Left lung (tissue), 10 donors: ENCODE data around the gene GPALPP1. TPM values are rescaled to one million over a fixed set of nuclear protein-coding genes. Genes with fewer than 3 reads are reported as not detected.

Experiments
- ATAC-seq: fragments of 200-7000 bp; cut with Tn5 transposase; one replicate; pipeline ENCODE4 v1.9.1; 2020; ENCODE audit warnings: moderate library complexity
- DNase-seq, 4 donors: peaks; one replicate each; pipeline ENCODE4 v3.0.0-alpha.2; 2013 to 2020
- H3K27ac ChIP-seq, 2 donors: fragments of 200-600 bp; sonication (generic) in 1 of 2; one replicate each; pipeline versions ENCODE4 v1.5.0 to v1.8.0; 2020 to 2021
- H3K27me3 ChIP-seq, 2 donors: fragments of 200-600 bp; sonication (generic) in 1 of 2; one replicate each; pipeline versions ENCODE4 v1.5.0 to v1.8.0; 2020 to 2021
- H3K36me3 ChIP-seq, 2 donors: fragments of 200-600 bp; sonication (generic) in 1 of 2; one replicate each; pipeline versions ENCODE4 v1.5.0 to v1.8.0; 2020 to 2021
- H3K4me1 ChIP-seq, 2 donors: fragments of 200-600 bp; one replicate each; pipeline ENCODE4 v1.8.0; 2021
- H3K4me3 ChIP-seq, 2 donors: fragments of 200-600 bp; sonication (generic) in 1 of 2; one replicate each; pipeline versions ENCODE4 v1.5.0 to v1.8.0; 2020 to 2021; ENCODE audit warnings: mild to moderate bottlenecking in 1 of 2
- H3K9me3 ChIP-seq, 2 donors: fragments of 200-600 bp; sonication (generic) in 1 of 2; one replicate each; pipeline versions ENCODE4 v1.5.0 to v1.8.0; 2020 to 2021
- CTCF ChIP-seq, 2 donors: fragments of 200-600 bp; sonication (generic) in 1 of 2; IDR thresholded peaks; one replicate each; pipeline versions ENCODE4 v1.5.0 to v1.8.0; 2021; ENCODE audit warnings: antibody characterized with exemption in 2 of 2
- intact Hi-C, 2 donors: fragments of 100-400 bp; cut with DNase I; formaldehyde crosslinking; loops; one replicate each; pipeline versions ENCODE4 v1.11.2 to v1.14.2; 2022
- polyA plus RNA-seq, 6 donors: library from polyadenylated mRNA; unstranded; fragments of 120-200 nt; gene quantifications; one replicate each; pipeline ENCODE4 v1.2.1, GENCODE V29; 2013; ENCODE audit not compliant: insufficient read length in 6 of 6
- total RNA-seq, 2 donors: library from RNA; stranded (reverse); fragmentation: NEBNext Ultra II Directional; extraction: Animal tissue kit (Norgen Biotek cat#: 25700); gene quantifications; one replicate each; pipeline ENCODE4 v1.2.1, GENCODE V29; 2021
- donor health status: DM: no; HTN: yes; CAD: no.
- donor health status: DM: no; HTN: no; CAD: no.

The GPALPP1 gene
- total and polyA plus RNA-seq, 8 donors: 16.3 to 65.9 (median 58.6) TPM

GRCh38 chr13:45021250-45021649 lies 31.9 kb downstream of the GPALPP1 start:
- no peak overlapping the region for H3K4me3 ChIP-seq
- DNase-seq (no peak), ATAC-seq (no peak)
- no peaks in the 10 kb centered on the region for H3K27me3 ChIP-seq
- no peaks in the 10 kb centered on the region for H3K4me1 ChIP-seq
- no peak for TF ChIP-seq CTCF (IDR thresholded peaks at IDR 0.05)
- intact Hi-C loops: no loop called here
- H3K27ac ChIP-seq: no peak overlapping the region
- H3K36me3 ChIP-seq: peaks cover 0 to 63% of the 10 kb centered on the region in 2 donors
- H3K9me3 ChIP-seq: no peaks in the 10 kb centered on the region

GRCh38 chr13:45024847-45025246 lies 35.5 kb downstream of the GPALPP1 start:
- no peaks in the 10 kb centered on the region for H3K27me3 ChIP-seq
- no peaks in the 10 kb centered on the region for H3K9me3 ChIP-seq
- H3K4me3 ChIP-seq: no peak overlapping the region
- ATAC-seq (no peak), DNase-seq (no peak)
- intact Hi-C loops: no loop called here
- H3K36me3 ChIP-seq: peaks cover 0 to 60% of the 10 kb centered on the region in 2 donors
- no peaks in the 10 kb centered on the region for H3K4me1 ChIP-seq
- no peak for TF ChIP-seq CTCF (IDR thresholded peaks at IDR 0.05)
- no peak overlapping the region for H3K27ac ChIP-seq

GRCh38 chr13:45034342-45034741 lies 45.0 kb downstream of the GPALPP1 start:
- no peak overlapping the region for H3K27ac ChIP-seq
- DNase-seq: no peak
- intact Hi-C loops: no loop called here
- H3K36me3 ChIP-seq: peaks cover 0 to 25% of the 10 kb centered on the region in 2 donors
- no peak overlapping the region for H3K4me3 ChIP-seq
- H3K4me1 ChIP-seq: no peaks in the 10 kb centered on the region
- no peaks in the 10 kb centered on the region for H3K9me3 ChIP-seq
- ATAC-seq: no peak
- TF ChIP-seq CTCF (IDR thresholded peaks at IDR 0.05): no peak
- H3K27me3 ChIP-seq: no peaks in the 10 kb centered on the region

- no peak for DNase-seq
- Histone ChIP-seq H3K36me3 (peaks cover 0 to 20% of the 10 kb centered on the region in 2 donors), H3K27ac (no peak overlapping the region), H3K9me3 (no peaks in the 10 kb centered on the region), H3K27me3 (no peaks in the 10 kb centered on the region), H3K4me1 (no peaks in the 10 kb centered on the region), H3K4me3 (no peak overlapping the region)
- intact Hi-C loops: no loop called here
- ATAC-seq: no peak
- no peak for TF ChIP-seq CTCF (IDR thresholded peaks at IDR 0.05)
Observed at GRCh38 chr13:45036206-45036605, 46.9 kb downstream of the GPALPP1 start.

- no peaks in the 10 kb centered on the region for H3K9me3 ChIP-seq
- H3K36me3 ChIP-seq: peaks cover 0 to 3% of the 10 kb centered on the region in 2 donors
- H3K4me3 ChIP-seq: no peak overlapping the region
- H3K4me1 ChIP-seq: no peaks in the 10 kb centered on the region
- ATAC-seq (no peak), DNase-seq (no peak)
- H3K27me3 ChIP-seq: no peaks in the 10 kb centered on the region
- H3K27ac ChIP-seq: no peak overlapping the region
- no peak for TF ChIP-seq CTCF (IDR thresholded peaks at IDR 0.05)
- intact Hi-C loops: no loop called here
Observed at GRCh38 chr13:45040173-45040572, 50.8 kb downstream of the GPALPP1 start.
